HCT116 (cell line): ENCODE measurements around the gene EXOC6B. TPM values are rescaled to one million over a fixed set of nuclear protein-coding genes. Genes with fewer than 3 reads are reported as not detected.

ENCODE experiments used
- ATAC-seq: fragments of 200-7000 bp; cut with Tn5 transposase; 2 replicates; pipeline ENCODE4 v1.9.1; 2020; ENCODE audit warnings: mild to moderate bottlenecking, moderate library complexity
- BruUV-seq: library from RNA; stranded (reverse); fragments of 400-500 nt; replicated peaks from 2 replicates; lab custom pipeline; 2021; lab: Mats Ljungman, UMichigan
- CTCF ChIA-PET: fragments of 300-600 bp; sonication (Branson Sonifier 250); formaldehyde crosslinking; loops from one replicate; lab custom pipeline; 2021; ENCODE audit warnings: antibody characterized with exemption; lab: Charles Lee
- POLR2A ChIA-PET: fragments of 300-600, 350-600 bp; sonication (Branson Sonifier 250); formaldehyde crosslinking; loops from one replicate; lab custom pipeline; 2021; ENCODE audit warnings: antibody characterized with exemption; lab: Charles Lee
- RAD21 ChIA-PET, 2 experiments: fragments of 300-600 bp; sonication (Branson Sonifier 250); formaldehyde crosslinking; loops; one replicate each; lab custom pipeline; 2023; ENCODE audit warnings: low total read pairs in 2 of 2; ENCODE audit not compliant: uncharacterized antibody in 2 of 2, unreplicated experiment in 2 of 2, low non-redundant PET in 1 of 2; lab: Charles Lee
- DNase-seq: peaks from one replicate; pipeline ENCODE4 v3.0.0-alpha.2; 2010; ENCODE audit warnings: low read depth, low spot score
- H2AFZ ChIP-seq: fragments of 200-600 bp; shearing (Covaris generic), sonication (generic); 2 replicates; pipeline ENCODE4 v1.6.1; 2017; ENCODE audit warnings: low read depth, mixed run types, mixed read lengths, antibody characterized with exemption, low read length; ENCODE audit not compliant: poor library complexity, severe bottlenecking
- H3K27ac ChIP-seq: 2 replicates; pipeline ENCODE4 v1.5.1; 2012; ENCODE audit warnings: low read depth, low read length
- H3K27me3 ChIP-seq: fragments of 200-600 bp; sonication (generic); 2 replicates; pipeline ENCODE4 v1.6.1; 2016; ENCODE audit warnings: mixed run types, low read length, mixed read lengths; ENCODE audit not compliant: insufficient read depth
- H3K36me3 ChIP-seq, 2 experiments: fragments of 200-500 bp in 1 of 2; fragments of 200-600 bp in 1 of 2; sonication (Bioruptor generic) in 1 of 2; sonication (generic) in 1 of 2; 2 replicates each; pipeline versions ENCODE4 v1.5.1 to v1.6.1; 2014 to 2016; ENCODE audit warnings: low read length in 2 of 2, inconsistent platforms in 1 of 2, mixed read lengths in 1 of 2, mixed run types in 1 of 2; ENCODE audit not compliant: insufficient read depth in 2 of 2, control insufficient read depth in 1 of 2
- H3K4me1 ChIP-seq, 2 experiments: fragments of 200-600 bp in 1 of 2; sonication (generic) in 1 of 2; 2 replicates each; pipeline versions ENCODE4 v1.5.1 to v1.6.1; 2012 to 2017; ENCODE audit warnings: low read length in 2 of 2, inconsistent platforms in 1 of 2, mild to moderate bottlenecking in 1 of 2, mixed read lengths in 1 of 2, mixed run types in 1 of 2, moderate library complexity in 1 of 2; ENCODE audit not compliant: insufficient read depth in 2 of 2, control insufficient read depth in 1 of 2
- H3K4me2 ChIP-seq: fragments of 200-600 bp; sonication (generic); 2 replicates; pipeline ENCODE4 v1.6.1; 2017; ENCODE audit warnings: mixed run types, low read length, mixed read lengths
- H3K4me3 ChIP-seq, 2 experiments: fragments of 200-600 bp in 1 of 2; sonication (generic) in 1 of 2; replicated peaks in 1 of 2; 2 replicates each; pipeline ENCODE4 v1.5.1; 2011 to 2016; ENCODE audit warnings: low read length in 2 of 2, control low read depth in 1 of 2, low read depth in 1 of 2, mild to moderate bottlenecking in 1 of 2, mixed read lengths in 1 of 2, mixed run types in 1 of 2
- H3K79me2 ChIP-seq: fragments of 200-600 bp; sonication (generic); 2 replicates; pipeline ENCODE4 v1.6.1; 2017; ENCODE audit warnings: mild to moderate bottlenecking, mixed run types, low read length, moderate library complexity, mixed read lengths; ENCODE audit not compliant: insufficient read depth
- H3K9ac ChIP-seq: fragments of 200-600 bp; sonication (generic); 2 replicates; pipeline ENCODE4 v1.6.1; 2016; ENCODE audit warnings: low read length, mixed read lengths
- H3K9me2 ChIP-seq: fragments of 200-600 bp; sonication (generic), shearing (Covaris generic); 2 replicates; pipeline ENCODE4 v1.6.1; 2017; ENCODE audit warnings: mixed run types, mild to moderate bottlenecking, moderate library complexity; ENCODE audit not compliant: insufficient read depth
- H3K9me3 ChIP-seq, 2 experiments: fragments of 200-500 bp in 1 of 2; fragments of 200-600 bp in 1 of 2; sonication (Bioruptor generic) in 1 of 2; sonication (generic) in 1 of 2; 2 replicates each; pipeline ENCODE4 v1.6.1; 2014 to 2017; ENCODE audit warnings: low read length in 2 of 2, mixed read lengths in 2 of 2, inconsistent platforms in 1 of 2, low read depth in 1 of 2, mild to moderate bottlenecking in 1 of 2, mixed run types in 1 of 2, moderate library complexity in 1 of 2; ENCODE audit not compliant: control insufficient read depth in 1 of 2, insufficient read depth in 1 of 2
- H4K20me1 ChIP-seq: fragments of 200-600 bp; sonication (generic), shearing (Covaris generic); 2 replicates; pipeline ENCODE4 v1.6.1; 2017; ENCODE audit warnings: mixed run types, mild to moderate bottlenecking, moderate library complexity; ENCODE audit not compliant: insufficient read depth
- CBX3 ChIP-seq: IDR thresholded peaks from 2 replicates; pipeline ENCODE4 v1.6.1; 2012; ENCODE audit warnings: low read depth
- CEBPB ChIP-seq: IDR thresholded peaks from 2 replicates; pipeline ENCODE4 v1.6.1; 2012; ENCODE audit warnings: low read depth
- JUND ChIP-seq: IDR thresholded peaks from 2 replicates; pipeline ENCODE4 v1.6.1; 2012
- MAX ChIP-seq: IDR thresholded peaks from 2 replicates; pipeline ENCODE4 v1.6.1; 2012
- TCF7L2 ChIP-seq: IDR thresholded peaks from 2 replicates; pipeline ENCODE4 v1.7.0; 2011; ENCODE audit warnings: borderline replicate concordance, inconsistent platforms; ENCODE audit not compliant: insufficient read depth, insufficient read length; ENCODE audit errors: extremely low read depth
- ZNF274 ChIP-seq: fragments of 200-500 bp; sonication (Bioruptor generic); IDR thresholded peaks from 2 replicates; pipeline ENCODE4 v1.6.1; 2014; ENCODE audit warnings: mild to moderate bottlenecking, low read depth, low read length, inconsistent platforms
- intact Hi-C: fragments of 100-400 bp; cut with micrococcal nuclease; formaldehyde crosslinking; loops from 2 replicates; pipeline ENCODE4 v1.10.0; 2022
- total RNA-seq: library from RNA; stranded (reverse); gene quantifications from one replicate; pipeline ENCODE4 v1.2.1, GENCODE V29; 2021; ENCODE audit not compliant: unreplicated experiment

Gene EXOC6B
- total RNA-seq, 1 experiment from 2014 or later, result 25.4 TPM

GRCh38 chr2:72131371-72131891 is 694.4 kb downstream of the EXOC6B start:
- intact Hi-C loops, result no loop called here
- no peaks in the 10 kb centered on the region; a peak in 1 of 4 replicates for H3K36me3 ChIP-seq
- TF ChIP-seq JUND (no peak), ZNF274 (no peak), TCF7L2 (no peak)
- ChIA-PET CTCF (no interaction called here), POLR2A (no interaction called here), RAD21 (no interaction called here)
- no peaks in the 10 kb centered on the region for H3K9me3 ChIP-seq
- H3K27ac ChIP-seq, result no peak overlapping the region
- H3K79me2 ChIP-seq, result no peaks in the 10 kb centered on the region
- H2AFZ ChIP-seq, result no peak overlapping the region
- no peak overlapping the region for H3K4me3 ChIP-seq
- H3K4me2 ChIP-seq, result no peak overlapping the region
- BruUV-seq, result no TSS peak
- no peak for ATAC-seq
- no peaks in the 10 kb centered on the region for H3K9me2 ChIP-seq
- no peak for DNase-seq
- no peaks in the 10 kb centered on the region for H4K20me1 ChIP-seq
- no peaks in the 10 kb centered on the region for H3K27me3 ChIP-seq
- H3K4me1 ChIP-seq, result no peaks in the 10 kb centered on the region
- H3K9ac ChIP-seq, result no peak overlapping the region

- POLR2A ChIA-PET, result no interaction called here
These were observed 695.0 kb downstream of the EXOC6B start for GRCh38 chr2:72130659-72131360.

More at GRCh38 chr2:72130659-72131360, 695.0 kb downstream of the EXOC6B start:
- CTCF ChIA-PET, result interaction anchor here (1.4 kb wide), 1 partner anchor 207 kb away, joined by 7 read pairs; no protein-coding TSS in a partner anchor
- RAD21 ChIA-PET, result no interaction called here
- TSS peak; percentile 42 for BruUV-seq
- Histone ChIP-seq H3K4me2 (no peak overlapping the region), H2AFZ (no peak overlapping the region), H3K4me1 (no peaks in the 10 kb centered on the region), H3K9me3 (no peaks in the 10 kb centered on the region), H3K27me3 (no peaks in the 10 kb centered on the region), H3K79me2 (no peaks in the 10 kb centered on the region), H3K9ac (no peak overlapping the region), H3K27ac (no peak overlapping the region), H3K4me3 (no peak overlapping the region), H3K9me2 (no peaks in the 10 kb centered on the region), H3K36me3 (no peaks in the 10 kb centered on the region; a peak in 1 of 4 replicates), H4K20me1 (no peaks in the 10 kb centered on the region)
- ATAC-seq (no peak), DNase-seq (no peak)
- no peak for TF ChIP-seq CBX3
- TF ChIP-seq MAX, result no peak
- no peak for TF ChIP-seq CEBPB
- intact Hi-C loops, result no loop called here
